Measurements from ENCODE around the gene CFAP97.

- no peak for TF ChIP-seq EZH2phosphoT487 (IDR thresholded peaks at IDR 0.05; ENCODE audit: low read length)
- TF ChIP-seq, protein P1, sequence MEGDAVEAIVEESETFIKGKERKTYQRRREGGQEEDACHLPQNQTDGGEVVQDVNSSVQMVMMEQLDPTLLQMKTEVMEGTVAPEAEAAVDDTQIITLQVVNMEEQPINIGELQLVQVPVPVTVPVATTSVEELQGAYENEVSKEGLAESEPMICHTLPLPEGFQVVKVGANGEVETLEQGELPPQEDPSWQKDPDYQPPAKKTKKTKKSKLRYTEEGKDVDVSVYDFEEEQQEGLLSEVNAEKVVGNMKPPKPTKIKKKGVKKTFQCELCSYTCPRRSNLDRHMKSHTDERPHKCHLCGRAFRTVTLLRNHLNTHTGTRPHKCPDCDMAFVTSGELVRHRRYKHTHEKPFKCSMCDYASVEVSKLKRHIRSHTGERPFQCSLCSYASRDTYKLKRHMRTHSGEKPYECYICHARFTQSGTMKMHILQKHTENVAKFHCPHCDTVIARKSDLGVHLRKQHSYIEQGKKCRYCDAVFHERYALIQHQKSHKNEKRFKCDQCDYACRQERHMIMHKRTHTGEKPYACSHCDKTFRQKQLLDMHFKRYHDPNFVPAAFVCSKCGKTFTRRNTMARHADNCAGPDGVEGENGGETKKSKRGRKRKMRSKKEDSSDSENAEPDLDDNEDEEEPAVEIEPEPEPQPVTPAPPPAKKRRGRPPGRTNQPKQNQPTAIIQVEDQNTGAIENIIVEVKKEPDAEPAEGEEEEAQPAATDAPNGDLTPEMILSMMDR (IDR thresholded peaks at IDR 0.05; ENCODE audit: low read length), result no peak
- no peak for TF ChIP-seq EZH2 (optimal IDR thresholded peaks at IDR 0.05; ENCODE audit: low read depth, low read length)
Observed at GRCh38 chr4:185192059-185192458, 11.7 kb downstream of the CFAP97 start.
